PFSK-1 (cell line): ENCODE measurements around the gene MAGED2. TPM values are rescaled to one million over a fixed set of nuclear protein-coding genes. Genes with fewer than 3 reads are reported as not detected.

Experiments
- FOXP2 ChIP-seq: optimal IDR thresholded peaks from 2 replicates; pipeline ENCODE3; 2011; ENCODE audit warnings: borderline replicate concordance, control low read depth, inconsistent platforms; ENCODE audit not compliant: insufficient read depth; ENCODE audit errors: extremely low read length, extremely low read depth
- POLR2AphosphoS5 ChIP-seq: IDR thresholded peaks from 2 replicates; pipeline ENCODE4 v1.6.1; 2012; ENCODE audit warnings: low read depth, mild to moderate bottlenecking, control low read depth, low read length, moderate library complexity
- REST ChIP-seq, 2 experiments: IDR thresholded peaks; 2 replicates each; pipeline versions ENCODE4 v1.6.1 to v1.8.0; 2011 to 2012; ENCODE audit warnings: low read depth in 2 of 2, low read length in 2 of 2, control low read depth in 1 of 2, inconsistent platforms in 1 of 2, mild to moderate bottlenecking in 1 of 2, moderate library complexity in 1 of 2; ENCODE audit not compliant: insufficient read depth in 1 of 2
- SIN3A ChIP-seq: IDR thresholded peaks from 2 replicates; pipeline ENCODE4 v1.6.1; 2012; ENCODE audit warnings: mild to moderate bottlenecking, low read length, moderate library complexity, borderline replicate concordance; ENCODE audit not compliant: insufficient read depth
- TAF1 ChIP-seq: IDR thresholded peaks from 2 replicates; pipeline ENCODE4 v1.6.1; 2012; ENCODE audit warnings: low read length, control low read depth, borderline replicate concordance; ENCODE audit not compliant: insufficient read depth
- polyA plus RNA-seq: library from polyadenylated mRNA; unstranded; fragments of >200 nt; gene quantifications from one replicate; pipeline ENCODE4 v1.2.1, GENCODE V29; 2012; ENCODE audit warnings: low read depth, missing spikeins; ENCODE audit not compliant: insufficient read length

MAGED2 gene, protein sequence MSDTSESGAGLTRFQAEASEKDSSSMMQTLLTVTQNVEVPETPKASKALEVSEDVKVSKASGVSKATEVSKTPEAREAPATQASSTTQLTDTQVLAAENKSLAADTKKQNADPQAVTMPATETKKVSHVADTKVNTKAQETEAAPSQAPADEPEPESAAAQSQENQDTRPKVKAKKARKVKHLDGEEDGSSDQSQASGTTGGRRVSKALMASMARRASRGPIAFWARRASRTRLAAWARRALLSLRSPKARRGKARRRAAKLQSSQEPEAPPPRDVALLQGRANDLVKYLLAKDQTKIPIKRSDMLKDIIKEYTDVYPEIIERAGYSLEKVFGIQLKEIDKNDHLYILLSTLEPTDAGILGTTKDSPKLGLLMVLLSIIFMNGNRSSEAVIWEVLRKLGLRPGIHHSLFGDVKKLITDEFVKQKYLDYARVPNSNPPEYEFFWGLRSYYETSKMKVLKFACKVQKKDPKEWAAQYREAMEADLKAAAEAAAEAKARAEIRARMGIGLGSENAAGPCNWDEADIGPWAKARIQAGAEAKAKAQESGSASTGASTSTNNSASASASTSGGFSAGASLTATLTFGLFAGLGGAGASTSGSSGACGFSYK
- polyA plus RNA-seq, result 182 TPM

DNA sequence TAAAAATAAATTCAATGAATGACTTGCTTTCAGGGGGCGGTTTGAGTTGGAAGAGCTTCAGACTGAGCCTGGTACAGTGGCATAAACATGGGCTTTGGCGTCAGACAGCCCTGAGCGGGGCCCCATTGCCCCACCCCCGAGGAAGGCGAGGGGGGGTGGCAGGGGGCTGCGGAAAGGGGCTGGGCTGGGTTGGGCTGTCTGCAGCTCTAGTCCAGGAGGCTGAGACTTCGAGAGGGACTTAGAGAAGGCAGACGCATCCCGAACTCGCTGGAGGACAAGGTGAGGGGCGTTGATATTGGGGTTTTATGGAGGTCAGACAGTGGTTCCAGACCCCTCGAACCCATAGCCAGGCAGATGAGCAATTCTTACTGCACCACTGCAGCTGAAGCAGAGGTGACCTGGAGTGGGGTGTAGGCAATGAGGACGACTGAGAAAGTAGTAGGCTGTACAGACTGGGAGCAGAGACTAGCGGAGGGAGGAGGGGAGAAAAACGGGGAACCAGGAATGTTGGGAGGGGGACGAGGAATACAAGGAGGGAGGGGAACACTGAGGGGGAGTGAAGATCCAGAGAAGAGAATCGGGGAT, at the start of gene MAGED2:
Gene MAGED2, plus strand, starts transcription at position 222 of the 585 bp plus-strand sequence. CDS start 1,587 bp downstream, outside the sequence.
- TF ChIP-seq POLR2AphosphoS5 (no peak; the same call in 1 of the 2 replicates), REST (IDR thresholded peaks at IDR 0.05; ENCODE audit: insufficient read depth in 1 of 2, low read depth in 2 of 2, low read length in 2 of 2) (no peak)

GRCh38 chrX:54758114-54759055, 49.2 kb upstream of the MAGED2 start:
- TF ChIP-seq POLR2AphosphoS5, result no peak
- no peak for TF ChIP-seq FOXP2
- no peak for TF ChIP-seq REST (IDR thresholded peaks at IDR 0.05; ENCODE audit: insufficient read depth in 1 of 2, low read depth in 2 of 2, low read length in 2 of 2)
- TF ChIP-seq TAF1, result no peak
- TF ChIP-seq SIN3A, result no peak

DNA sequence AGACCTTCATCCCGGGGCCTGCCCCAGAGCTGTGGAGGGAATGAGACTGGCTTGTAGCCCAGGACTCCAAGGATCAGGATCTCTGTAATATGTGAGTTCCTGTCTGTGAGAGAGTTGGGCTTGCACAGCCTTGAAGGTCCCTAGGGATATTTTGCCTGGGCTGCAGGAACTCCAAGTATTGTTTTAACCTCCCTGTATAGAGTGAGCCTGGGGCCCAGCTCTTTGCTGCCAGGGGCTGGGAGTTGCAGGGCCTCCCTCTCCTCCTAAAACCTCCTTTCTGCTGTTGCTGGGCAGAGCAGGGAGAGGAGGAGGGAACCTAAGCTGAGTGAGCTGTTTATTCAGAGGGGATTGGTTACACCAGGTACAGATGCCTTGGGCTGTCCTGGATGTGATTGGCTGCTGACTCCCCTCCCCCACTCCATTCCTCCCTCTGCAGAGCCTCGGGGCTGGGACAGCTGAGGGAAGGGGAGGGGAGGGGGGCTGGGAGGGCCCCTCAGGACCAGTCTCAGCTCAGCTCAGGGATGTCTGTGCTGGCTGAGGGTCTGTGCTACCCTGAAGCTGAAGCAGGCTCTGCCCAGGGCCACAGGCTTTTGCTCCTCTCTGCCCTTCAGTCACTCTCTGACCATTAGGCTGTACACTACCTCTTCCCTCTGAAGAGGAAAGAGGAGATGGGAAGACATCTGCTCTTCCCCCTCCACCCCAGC, 33.0 kb upstream of the MAGED2 start:
- TF ChIP-seq REST (IDR thresholded peaks at IDR 0.05; ENCODE audit: insufficient read depth in 1 of 2, low read depth in 2 of 2, low read length in 2 of 2), result peak in 1 of 2 experiments; percentile 5; a peak in 1 of 4 replicates
- 0 out of 2 replicates have a peak, but pooled peaks have one; percentile 26 for TF ChIP-seq POLR2AphosphoS5

- no peak for TF ChIP-seq SIN3A
- TF ChIP-seq TAF1, result no peak
- no peak for TF ChIP-seq FOXP2
- TF ChIP-seq POLR2AphosphoS5, result no peak
- TF ChIP-seq REST (IDR thresholded peaks at IDR 0.05; ENCODE audit: insufficient read depth in 1 of 2, low read depth in 2 of 2, low read length in 2 of 2), result no peak
Measured at GRCh38 chrX:54776061-54776460, 31.5 kb upstream of the MAGED2 start.
